ENCODE measurements around the gene LPO.

LPO gene

GRCh38 chr17:58304750-58305486 is 66.5 kb downstream of the LPO start:
- DNase-seq (ENCODE audit: low read depth) = no peak

GRCh38 chr17:58305626-58306025 is 67.2 kb downstream of the LPO start:
- DNase-seq (ENCODE audit: low read depth) = no peak

GRCh38 chr17:58306131-58306951 is 68.0 kb downstream of the LPO start:
- DNase-seq (ENCODE audit: low read depth) = no peak

- DNase-seq (ENCODE audit: low read depth) = no peak
Observed at GRCh38 chr17:58307468-58308172, 69.2 kb downstream of the LPO start.

GRCh38 chr17:58308173-58308984 is 70.0 kb downstream of the LPO start:
- no peak for DNase-seq (ENCODE audit: low read depth)

GRCh38 chr17:58308985-58309917 is 70.9 kb downstream of the LPO start:
- DNase-seq (ENCODE audit: low read depth) = no peak

GRCh38 chr17:58309918-58310259 is 71.5 kb downstream of the LPO start:
- no peak for DNase-seq (ENCODE audit: low read depth)

- no peak for DNase-seq (ENCODE audit: low read depth)
Observed at GRCh38 chr17:58310511-58311428, 72.4 kb downstream of the LPO start.

GRCh38 chr17:58311429-58311894 is 73.1 kb downstream of the LPO start:
- no peak for DNase-seq (ENCODE audit: low read depth)

- DNase-seq (ENCODE audit: low read depth) = no peak
Observed at GRCh38 chr17:58312021-58312630, 73.7 kb downstream of the LPO start.

- no peak for DNase-seq (ENCODE audit: low read depth)
Observed at GRCh38 chr17:58312829-58313228, 74.4 kb downstream of the LPO start.

- DNase-seq (ENCODE audit: low read depth) = no peak
Observed at GRCh38 chr17:58313815-58314705, 75.7 kb downstream of the LPO start.

- no peak for DNase-seq (ENCODE audit: low read depth)
Observed at GRCh38 chr17:58314706-58315015, 76.3 kb downstream of the LPO start.

GRCh38 chr17:58315281-58315711 is 76.9 kb downstream of the LPO start:
- no peak for DNase-seq (ENCODE audit: low read depth)

GRCh38 chr17:58315750-58316149 is 77.4 kb downstream of the LPO start:
- DNase-seq (ENCODE audit: low read depth) = no peak

GRCh38 chr17:58316260-58316960 is 78.0 kb downstream of the LPO start:
- DNase-seq (ENCODE audit: low read depth) = no peak

GRCh38 chr17:58317421-58318064 is 79.2 kb downstream of the LPO start:
- no peak for DNase-seq (ENCODE audit: low read depth)

Data from stimulated activated CD8-positive, alpha-beta memory T cell treated with anti-CD3 and anti-CD28 coated beads, Interleukin-15, amount 100 ng/mL, for 1 hour (primary cell).